Esophagus squamous epithelium (tissue), 5 donors: ENCODE measurements around the gene TMEM100. TPM values are rescaled to one million over a fixed set of nuclear protein-coding genes. Genes with fewer than 3 reads are reported as not detected.
A peak's percentile ranks its signal among the peaks of the same experiment; 100 is the strongest.

Source experiments
- DNase-seq: peaks from one replicate; lab custom pipeline; 2025; lab: John Stamatoyannopoulos, UW
- H3K27ac ChIP-seq, 4 donors: fragments of 200-600 bp; sonication (generic); one replicate each; pipeline ENCODE4 v1.5.1; 2016 to 2019; ENCODE audit warnings: mild to moderate bottlenecking in 1 of 4
- H3K27me3 ChIP-seq, 4 donors: fragments of 200-600 bp; sonication (generic); 1 replicate in 3 of 4; 2 replicates in 1 of 4; pipeline versions ENCODE4 v1.5.1 to v1.6.0; 2017 to 2021; ENCODE audit warnings: antibody characterized with exemption in 1 of 4
- H3K36me3 ChIP-seq, 3 donors: fragments of 200-600 bp; sonication (generic); one replicate each; pipeline ENCODE4 v1.5.1; 2016 to 2019
- H3K4me1 ChIP-seq, 3 donors: fragments of 200-600 bp; sonication (generic); one replicate each; pipeline ENCODE4 v1.5.1; 2017 to 2019
- H3K4me3 ChIP-seq, 4 donors: fragments of 200-600 bp; sonication (generic); 1 replicate in 3 of 4; 2 replicates in 1 of 4; pipeline ENCODE4 v1.5.1; 2016 to 2019; ENCODE audit warnings: mild to moderate bottlenecking in 2 of 4, moderate library complexity in 1 of 4
- H3K9me3 ChIP-seq, 3 donors: fragments of 200-600 bp; sonication (generic); one replicate each; pipeline ENCODE4 v1.5.1; 2016 to 2019
- POLR2A ChIP-seq, 4 donors: fragments of 450-650 bp; IDR thresholded peaks; one replicate each; pipeline ENCODE4 v1.6.1; 2017; ENCODE audit warnings: antibody characterized with exemption in 4 of 4, mild to moderate bottlenecking in 4 of 4, moderate library complexity in 3 of 4
- WGBS, 2 donors: methylation state at CpG; one replicate each; pipeline ENCODE4 v1.1.5; 2018; 5-methylcytosine and 5-hydroxymethylcytosine counted together
- intact Hi-C: fragments of 100-400 bp; cut with DNase I; formaldehyde crosslinking; loops from one replicate; pipeline ENCODE4 v1.15.0; 2022
- total RNA-seq, 4 donors: library from RNA; depleted of rRNA; stranded (reverse); fragments of >200 nt; gene quantifications; one replicate each; pipeline ENCODE4 v1.1.0, GENCODE V29; 2016
- TF ChIP-seq, protein P1 (sequence below), 6 experiments: fragments of 450-650 bp in 4 of 6; fragments of 200-600 bp in 2 of 6; sonication (generic) in 2 of 6; IDR thresholded peaks; one replicate each; pipeline ENCODE4 v1.5.1; 2016 to 2019; ENCODE audit warnings: antibody characterized with exemption in 6 of 6, mild to moderate bottlenecking in 4 of 6, moderate library complexity in 4 of 6
- donor health status: DM: yes; HTN: yes; CAD: no.

TMEM100 gene
- total RNA-seq, 4 donors from 2014 or later, result 1.1 to 7.8 (median 3.1) TPM; not detected in 1

DNA sequence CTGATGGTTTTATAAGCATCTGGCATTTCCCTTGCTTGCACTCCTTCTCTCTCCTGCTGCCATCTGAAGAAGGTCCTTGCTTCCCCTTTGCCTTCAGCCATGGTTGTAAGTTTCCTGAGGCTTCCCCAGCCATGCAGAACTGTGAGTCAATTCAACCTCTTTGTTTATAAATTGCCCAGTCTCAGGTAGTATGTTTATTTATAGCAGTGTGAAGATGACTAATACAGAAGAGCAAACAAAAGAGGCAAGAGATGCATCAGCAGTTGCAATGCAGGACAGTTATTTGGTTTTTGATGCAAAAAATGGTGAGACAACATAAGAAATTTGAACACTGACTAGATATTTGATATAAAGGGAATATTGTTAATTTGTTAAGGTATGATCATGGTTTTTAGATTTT, 16.8 kb downstream of the TMEM100 start:
- intact Hi-C loops, result no loop called here
- no peak overlapping the region for H3K27ac ChIP-seq
- TF ChIP-seq POLR2A (IDR thresholded peaks at IDR 0.05), result no peak
- TF ChIP-seq, protein P1, sequence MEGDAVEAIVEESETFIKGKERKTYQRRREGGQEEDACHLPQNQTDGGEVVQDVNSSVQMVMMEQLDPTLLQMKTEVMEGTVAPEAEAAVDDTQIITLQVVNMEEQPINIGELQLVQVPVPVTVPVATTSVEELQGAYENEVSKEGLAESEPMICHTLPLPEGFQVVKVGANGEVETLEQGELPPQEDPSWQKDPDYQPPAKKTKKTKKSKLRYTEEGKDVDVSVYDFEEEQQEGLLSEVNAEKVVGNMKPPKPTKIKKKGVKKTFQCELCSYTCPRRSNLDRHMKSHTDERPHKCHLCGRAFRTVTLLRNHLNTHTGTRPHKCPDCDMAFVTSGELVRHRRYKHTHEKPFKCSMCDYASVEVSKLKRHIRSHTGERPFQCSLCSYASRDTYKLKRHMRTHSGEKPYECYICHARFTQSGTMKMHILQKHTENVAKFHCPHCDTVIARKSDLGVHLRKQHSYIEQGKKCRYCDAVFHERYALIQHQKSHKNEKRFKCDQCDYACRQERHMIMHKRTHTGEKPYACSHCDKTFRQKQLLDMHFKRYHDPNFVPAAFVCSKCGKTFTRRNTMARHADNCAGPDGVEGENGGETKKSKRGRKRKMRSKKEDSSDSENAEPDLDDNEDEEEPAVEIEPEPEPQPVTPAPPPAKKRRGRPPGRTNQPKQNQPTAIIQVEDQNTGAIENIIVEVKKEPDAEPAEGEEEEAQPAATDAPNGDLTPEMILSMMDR (IDR thresholded peaks at IDR 0.05), result no peak
- no peak overlapping the region for H3K4me3 ChIP-seq
- H3K9me3 ChIP-seq, result no peaks in the 10 kb centered on the region
- H3K4me1 ChIP-seq, result peaks cover 0 to 28% (median 3%) of the 10 kb centered on the region in 3 donors
- H3K27me3 ChIP-seq, result no peaks in the 10 kb centered on the region
- H3K36me3 ChIP-seq, result no peaks in the 10 kb centered on the region
- no peak for DNase-seq

DNA sequence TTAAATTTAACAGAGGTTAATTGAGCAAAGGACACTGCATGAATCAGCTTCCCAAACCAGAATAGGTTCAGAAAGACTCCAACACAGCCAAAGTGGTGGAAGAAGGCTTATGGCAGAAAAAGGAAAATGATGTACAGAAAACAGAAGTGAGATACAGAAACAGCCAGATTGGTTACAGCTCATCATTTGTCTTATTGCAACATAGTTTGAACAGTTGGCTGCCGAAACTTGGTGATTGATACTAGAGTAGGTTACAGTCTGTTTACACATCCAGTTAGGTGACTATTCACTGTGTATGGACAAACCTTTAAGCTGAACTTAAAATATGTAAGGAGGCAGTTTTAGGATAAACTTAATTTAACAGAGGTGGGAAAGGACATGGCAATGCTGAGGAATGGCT, 18.3 kb downstream of the TMEM100 start:
- intact Hi-C loops, result no loop called here
- DNase-seq, result no peak
- TF ChIP-seq, protein P1 (IDR thresholded peaks at IDR 0.05), result no peak
- TF ChIP-seq POLR2A (IDR thresholded peaks at IDR 0.05), result no peak
- no peak overlapping the region for H3K4me3 ChIP-seq
- 41 to 42% methylated on average over 1 of the region's 1 CpG for WGBS, 2 donors
- peaks cover 0 to 22% (median 0%) of the 10 kb centered on the region in 3 donors for H3K4me1 ChIP-seq
- no peaks in the 10 kb centered on the region for H3K9me3 ChIP-seq
- no peaks in the 10 kb centered on the region for H3K36me3 ChIP-seq
- no peaks in the 10 kb centered on the region for H3K27me3 ChIP-seq
- no peak overlapping the region for H3K27ac ChIP-seq

DNA sequence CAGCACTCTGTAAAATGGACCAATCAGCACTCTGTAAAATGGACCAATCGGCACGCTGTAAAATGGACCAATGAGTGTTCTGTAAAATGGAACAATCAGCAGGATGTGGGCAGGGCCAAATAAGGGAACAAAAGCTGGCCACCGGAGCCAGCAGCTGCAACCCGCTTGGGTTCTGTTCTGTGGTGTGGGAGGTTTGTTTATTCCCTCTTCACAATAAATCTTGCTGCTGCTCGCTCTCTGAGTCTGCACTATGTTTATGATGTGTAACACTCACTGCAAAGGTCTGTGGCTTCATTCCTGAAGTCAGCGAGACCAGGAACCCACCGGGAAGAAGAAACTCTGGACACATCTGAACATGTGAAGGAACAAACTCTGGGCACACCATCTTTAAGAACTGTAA, 20.5 kb downstream of the TMEM100 start:
- 65 to 76% methylated on average over 6 to 7 of the region's 7 CpGs for WGBS, 2 donors
- no peak overlapping the region for H3K27ac ChIP-seq

DNA sequence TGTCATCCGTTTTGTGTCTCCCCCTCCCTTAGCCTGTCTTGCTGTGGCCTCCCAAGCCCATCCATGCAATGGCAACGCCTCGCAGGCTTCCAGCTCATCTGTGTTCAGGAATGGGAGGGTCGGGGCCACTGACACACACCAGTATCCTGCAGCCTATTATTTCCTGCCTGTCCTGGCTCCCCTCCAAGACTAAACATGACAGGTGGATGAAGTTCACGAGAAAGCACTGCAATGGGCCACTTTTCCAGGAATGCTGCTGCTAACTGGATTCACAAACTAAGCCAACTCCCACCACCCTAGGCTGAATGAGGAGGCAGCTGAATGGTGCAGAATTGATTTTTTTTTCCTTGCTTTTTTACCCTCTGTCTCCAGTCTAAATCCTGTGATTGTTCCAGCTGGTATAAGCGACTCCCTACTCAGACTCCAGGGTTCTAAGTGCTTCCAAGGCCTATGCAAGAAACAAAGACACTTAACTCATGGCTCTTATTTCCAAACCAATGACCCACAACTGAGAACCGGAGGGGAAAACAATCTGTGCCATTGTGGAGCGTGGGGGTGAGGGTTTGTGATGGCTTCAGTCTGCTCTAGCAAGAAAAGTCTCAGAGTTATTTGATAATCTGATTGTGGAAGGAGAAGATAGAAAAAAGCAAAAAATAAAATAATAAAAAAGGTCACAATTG, 23.3 kb downstream of the TMEM100 start:
- DNase-seq, result no peak
- H3K36me3 ChIP-seq, result no peaks in the 10 kb centered on the region
- H3K27me3 ChIP-seq, result no peaks in the 10 kb centered on the region
- no peak overlapping the region for H3K27ac ChIP-seq
- WGBS, 2 donors, result 40 to 66% methylated on average over 8 of the region's 8 CpGs
- H3K9me3 ChIP-seq, result no peaks in the 10 kb centered on the region
- H3K4me3 ChIP-seq, result no peak overlapping the region
- intact Hi-C loops, result no loop called here
- no peaks in the 10 kb centered on the region for H3K4me1 ChIP-seq
- TF ChIP-seq POLR2A (IDR thresholded peaks at IDR 0.05), result no peak
- TF ChIP-seq, protein P1 (IDR thresholded peaks at IDR 0.05), result no peak

More for the DNA sequence above, 20.5 kb downstream of the TMEM100 start:
- TF ChIP-seq POLR2A (IDR thresholded peaks at IDR 0.05), result no peak
- TF ChIP-seq, protein P1 (IDR thresholded peaks at IDR 0.05), result no peak
- Histone ChIP-seq H3K4me1 (peaks cover 0 to 7% (median 0%) of the 10 kb centered on the region in 3 donors), H3K4me3 (no peak overlapping the region), H3K36me3 (no peaks in the 10 kb centered on the region), H3K9me3 (no peaks in the 10 kb centered on the region), H3K27me3 (no peaks in the 10 kb centered on the region)
- intact Hi-C loops, result no loop called here
- DNase-seq, result no peak

DNA sequence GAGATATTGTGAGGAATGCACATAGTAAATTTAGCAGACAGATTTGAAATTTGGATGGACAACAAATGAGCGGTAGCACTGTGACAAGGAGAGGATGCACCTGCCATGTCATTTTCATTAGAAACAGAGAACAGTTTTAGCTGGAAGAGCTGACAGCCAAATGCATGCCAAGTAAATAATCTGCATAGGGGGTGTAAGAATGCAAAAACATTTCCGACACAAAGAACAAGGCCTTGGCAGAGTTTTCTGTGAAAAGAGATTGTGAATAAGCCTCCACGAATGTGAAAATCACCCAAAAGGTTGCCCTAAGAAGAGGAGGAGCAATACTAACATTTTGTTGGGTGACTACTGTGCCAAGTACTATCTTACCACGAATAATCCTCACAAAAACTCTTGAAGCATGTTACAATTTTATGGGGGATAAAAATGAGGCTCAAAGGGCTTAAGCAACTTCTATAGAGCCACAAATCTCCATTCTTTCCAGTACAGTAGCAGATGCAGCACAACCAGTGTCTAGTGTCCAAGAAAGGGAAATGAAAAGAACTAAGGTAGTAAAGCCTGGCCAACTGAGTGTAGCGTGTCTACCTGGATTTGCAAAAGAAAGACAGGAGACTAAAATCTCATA, 28.3 kb downstream of the TMEM100 start:
- no peak for TF ChIP-seq POLR2A (IDR thresholded peaks at IDR 0.05)
- TF ChIP-seq, protein P1 (IDR thresholded peaks at IDR 0.05), result no peak
- DNase-seq, result no peak
- intact Hi-C loops, result no loop called here
- H3K27ac ChIP-seq, result peak overlapping the region in 3 of 4 donors; percentile 14 to 57 (median 51)
- no peaks in the 10 kb centered on the region for H3K36me3 ChIP-seq
- H3K9me3 ChIP-seq, result no peaks in the 10 kb centered on the region
- WGBS, 2 donors, result 40 to 45% methylated on average over 5 of the region's 5 CpGs
- no peaks in the 10 kb centered on the region for H3K27me3 ChIP-seq
- peaks cover 0 to 24% (median 11%) of the 10 kb centered on the region in 3 donors for H3K4me1 ChIP-seq
- H3K4me3 ChIP-seq, result no peak overlapping the region
